HepG2 (cell line): ENCODE data around the gene VRK3. TPM values are rescaled to one million over a fixed set of nuclear protein-coding genes. Genes with fewer than 3 reads are reported as not detected.

ENCODE experiments used
- CEBPB ChIP-seq: IDR thresholded peaks from 2 replicates; pipeline ENCODE4 v1.6.1; 2011; ENCODE audit warnings: low read depth, low read length, improper control_type of control experiment, borderline replicate concordance
- E2F5 ChIP-seq: sonication (generic); formaldehyde crosslinking; conservative IDR thresholded peaks from 2 replicates; pipeline ENCODE4 v1.4.0; 2020; ENCODE audit warnings: missing genetic modification reagents
- HES4 ChIP-seq: sonication (generic); formaldehyde crosslinking; IDR thresholded peaks from 2 replicates; pipeline ENCODE4 v1.9.0; 2021; ENCODE audit warnings: mild to moderate bottlenecking, missing genetic modification reagents, borderline replicate concordance
- HOXA7 ChIP-seq: sonication (generic); formaldehyde crosslinking; IDR thresholded peaks from 2 replicates; pipeline ENCODE4 v1.8.1; 2022; ENCODE audit warnings: mild to moderate bottlenecking, missing genetic modification reagents, moderate library complexity
- IKZF1 ChIP-seq: fragments of 450-650 bp; IDR thresholded peaks from 2 replicates; pipeline ENCODE4 v1.7.1; 2016
- IRX3 ChIP-seq: sonication (generic); formaldehyde crosslinking; IDR thresholded peaks from 2 replicates; pipeline ENCODE4 v1.8.1; 2023; ENCODE audit warnings: mild to moderate bottlenecking, low read depth, missing genetic modification reagents, borderline replicate concordance
- MIER2 ChIP-seq: IDR thresholded peaks from 2 replicates; pipeline ENCODE4 v1.6.1; 2016; ENCODE audit warnings: missing biosample characterization, missing genetic modification reagents
- MTA3 ChIP-seq: sonication (generic); formaldehyde crosslinking; IDR thresholded peaks from 2 replicates; pipeline ENCODE4 v1.4.0; 2020; ENCODE audit warnings: missing genetic modification reagents
- POLR2AphosphoS5 ChIP-seq: IDR thresholded peaks from 2 replicates; pipeline ENCODE4 v1.6.1; 2012; ENCODE audit warnings: low read depth, low read length
- RAD21 ChIP-seq: fragments of 450-650 bp; formaldehyde crosslinking; IDR thresholded peaks from 2 replicates; pipeline ENCODE4 v1.5.0; 2020; ENCODE audit warnings: mild to moderate bottlenecking
- SALL1 ChIP-seq: sonication (generic); formaldehyde crosslinking; IDR thresholded peaks from 2 replicates; pipeline ENCODE4 v1.8.0; 2022; ENCODE audit warnings: mild to moderate bottlenecking, missing genetic modification reagents
- SNRNP70 ChIP-seq: fragments of 200-400 bp; formaldehyde crosslinking; IDR thresholded peaks from 2 replicates; pipeline ENCODE4 v1.6.1; 2017; ENCODE audit warnings: mild to moderate bottlenecking, low read depth, low read length, moderate library complexity
- SRSF9 ChIP-seq: fragments of 200-400 bp; formaldehyde crosslinking; IDR thresholded peaks from 2 replicates; pipeline ENCODE4 v1.6.1; 2018; ENCODE audit warnings: borderline replicate concordance, mild to moderate bottlenecking, low read depth, low read length; ENCODE audit not compliant: insufficient read depth, poor library complexity, severe bottlenecking
- ZBTB38 ChIP-seq: sonication (generic); formaldehyde crosslinking; IDR thresholded peaks from 2 replicates; pipeline ENCODE4 v1.5.1; 2020; ENCODE audit warnings: mild to moderate bottlenecking, missing genetic modification reagents
- ZNF33A ChIP-seq: sonication (generic); formaldehyde crosslinking; IDR thresholded peaks from 2 replicates; pipeline ENCODE4 v1.5.1; 2020; ENCODE audit warnings: missing genetic modification reagents, mild to moderate bottlenecking, moderate library complexity, borderline replicate concordance
- ZNF354B ChIP-seq: sonication (generic); formaldehyde crosslinking; IDR thresholded peaks from 2 replicates; pipeline ENCODE4 v1.8.0; 2022; ENCODE audit warnings: mild to moderate bottlenecking, missing genetic modification reagents
- ZNF383 ChIP-seq: sonication (generic); formaldehyde crosslinking; IDR thresholded peaks from 2 replicates; pipeline ENCODE4 v1.4.0; 2020; ENCODE audit warnings: missing genetic modification reagents, mild to moderate bottlenecking, borderline replicate concordance
- ZNF441 ChIP-seq: sonication (generic); formaldehyde crosslinking; IDR thresholded peaks from 2 replicates; pipeline ENCODE4 v1.7.0; 2021; ENCODE audit warnings: missing genetic modification reagents, borderline replicate concordance
- ZNF776 ChIP-seq: sonication (generic); formaldehyde crosslinking; IDR thresholded peaks from 2 replicates; pipeline ENCODE4 v1.4.0; 2020; ENCODE audit warnings: mild to moderate bottlenecking, missing genetic modification reagents
- polyA plus RNA-seq, 8 experiments: library from polyadenylated mRNA; depleted of rRNA in 3 of 8; stranded (reverse) in 7 of 8; unstranded in 1 of 8; fragments of >200 nt; fragmentation: Illumina TruSeq in 4 of 8; extraction: Trizol in 4 of 8; gene quantifications; 2 replicates each; pipeline versions ENCODE4 v1.2.1 to v1.2.3, GENCODE V29; 2011 to 2016; ENCODE audit warnings: low read depth in 4 of 8, missing spikeins in 1 of 8, mixed read lengths in 1 of 8; ENCODE audit not compliant: insufficient read depth in 1 of 8
- total RNA-seq, 5 experiments: library from RNA; depleted of rRNA; stranded (reverse); fragments of >200 nt; fragmentation: Illumina TruSeq; extraction: Trizol; gene quantifications; 2 replicates each; pipeline ENCODE4 v1.2.3, GENCODE V29; 2016; ENCODE audit warnings: low read depth in 1 of 5
- TF ChIP-seq, protein P1 (sequence below): sonication (generic); formaldehyde crosslinking; IDR thresholded peaks from 2 replicates; pipeline ENCODE4 v1.4.0; 2020; ENCODE audit warnings: missing genetic modification reagents, borderline replicate concordance
- TF ChIP-seq, protein P2 (sequence below): sonication (generic); formaldehyde crosslinking; IDR thresholded peaks from 2 replicates; pipeline ENCODE4 v1.4.0; 2020; ENCODE audit warnings: mild to moderate bottlenecking, missing genetic modification reagents
- TF ChIP-seq, protein P3 (sequence below): sonication (generic); formaldehyde crosslinking; IDR thresholded peaks from 2 replicates; pipeline ENCODE4 v1.4.0; 2020; ENCODE audit warnings: missing genetic modification reagents, borderline replicate concordance

VRK3 gene
- total and polyA plus RNA-seq, 2 of the 13 experiments (the other 11 are each of a cell fraction or from before 2014, with no cell fraction given) = 23.8 to 28.3 TPM

- peak; percentile 96 for TF ChIP-seq ZNF383
- TF ChIP-seq, protein P1, sequence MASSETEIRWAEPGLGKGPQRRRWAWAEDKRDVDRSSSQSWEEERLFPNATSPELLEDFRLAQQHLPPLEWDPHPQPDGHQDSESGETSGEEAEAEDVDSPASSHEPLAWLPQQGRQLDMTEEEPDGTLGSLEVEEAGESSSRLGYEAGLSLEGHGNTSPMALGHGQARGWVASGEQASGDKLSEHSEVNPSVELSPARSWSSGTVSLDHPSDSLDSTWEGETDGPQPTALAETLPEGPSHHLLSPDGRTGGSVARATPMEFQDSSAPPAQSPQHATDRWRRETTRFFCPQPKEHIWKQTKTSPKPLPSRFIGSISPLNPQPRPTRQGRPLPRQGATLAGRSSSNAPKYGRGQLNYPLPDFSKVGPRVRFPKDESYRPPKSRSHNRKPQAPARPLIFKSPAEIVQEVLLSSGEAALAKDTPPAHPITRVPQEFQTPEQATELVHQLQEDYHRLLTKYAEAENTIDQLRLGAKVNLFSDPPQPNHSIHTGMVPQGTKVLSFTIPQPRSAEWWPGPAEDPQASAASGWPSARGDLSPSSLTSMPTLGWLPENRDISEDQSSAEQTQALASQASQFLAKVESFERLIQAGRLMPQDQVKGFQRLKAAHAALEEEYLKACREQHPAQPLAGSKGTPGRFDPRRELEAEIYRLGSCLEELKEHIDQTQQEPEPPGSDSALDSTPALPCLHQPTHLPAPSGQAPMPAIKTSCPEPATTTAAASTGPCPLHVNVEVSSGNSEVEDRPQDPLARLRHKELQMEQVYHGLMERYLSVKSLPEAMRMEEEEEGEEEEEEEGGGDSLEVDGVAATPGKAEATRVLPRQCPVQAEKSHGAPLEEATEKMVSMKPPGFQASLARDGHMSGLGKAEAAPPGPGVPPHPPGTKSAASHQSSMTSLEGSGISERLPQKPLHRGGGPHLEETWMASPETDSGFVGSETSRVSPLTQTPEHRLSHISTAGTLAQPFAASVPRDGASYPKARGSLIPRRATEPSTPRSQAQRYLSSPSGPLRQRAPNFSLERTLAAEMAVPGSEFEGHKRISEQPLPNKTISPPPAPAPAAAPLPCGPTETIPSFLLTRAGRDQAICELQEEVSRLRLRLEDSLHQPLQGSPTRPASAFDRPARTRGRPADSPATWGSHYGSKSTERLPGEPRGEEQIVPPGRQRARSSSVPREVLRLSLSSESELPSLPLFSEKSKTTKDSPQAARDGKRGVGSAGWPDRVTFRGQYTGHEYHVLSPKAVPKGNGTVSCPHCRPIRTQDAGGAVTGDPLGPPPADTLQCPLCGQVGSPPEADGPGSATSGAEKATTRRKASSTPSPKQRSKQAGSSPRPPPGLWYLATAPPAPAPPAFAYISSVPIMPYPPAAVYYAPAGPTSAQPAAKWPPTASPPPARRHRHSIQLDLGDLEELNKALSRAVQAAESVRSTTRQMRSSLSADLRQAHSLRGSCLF (CRISPR knock-in tag) = peak; percentile 100
- TF ChIP-seq SRSF9 = no peak
- TF ChIP-seq HES4 (CRISPR knock-in tag) = peak; percentile 100
- TF ChIP-seq E2F5 (CRISPR knock-in tag) = peak; percentile 99
- TF ChIP-seq ZBTB38 (CRISPR knock-in tag) = peak; percentile 100
- peak; percentile 100 for TF ChIP-seq ZNF776 (CRISPR knock-in tag)
- TF ChIP-seq, protein P2, sequence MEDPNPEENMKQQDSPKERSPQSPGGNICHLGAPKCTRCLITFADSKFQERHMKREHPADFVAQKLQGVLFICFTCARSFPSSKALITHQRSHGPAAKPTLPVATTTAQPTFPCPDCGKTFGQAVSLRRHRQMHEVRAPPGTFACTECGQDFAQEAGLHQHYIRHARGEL = peak; percentile 94; the same call in 1 of the 2 replicates
- no peak for TF ChIP-seq SNRNP70
- TF ChIP-seq HOXA7 (CRISPR knock-in tag) = peak; percentile 100
- TF ChIP-seq ZNF33A (CRISPR knock-in tag) = peak; percentile 100
- no peak for TF ChIP-seq POLR2AphosphoS5
- TF ChIP-seq, protein P3, sequence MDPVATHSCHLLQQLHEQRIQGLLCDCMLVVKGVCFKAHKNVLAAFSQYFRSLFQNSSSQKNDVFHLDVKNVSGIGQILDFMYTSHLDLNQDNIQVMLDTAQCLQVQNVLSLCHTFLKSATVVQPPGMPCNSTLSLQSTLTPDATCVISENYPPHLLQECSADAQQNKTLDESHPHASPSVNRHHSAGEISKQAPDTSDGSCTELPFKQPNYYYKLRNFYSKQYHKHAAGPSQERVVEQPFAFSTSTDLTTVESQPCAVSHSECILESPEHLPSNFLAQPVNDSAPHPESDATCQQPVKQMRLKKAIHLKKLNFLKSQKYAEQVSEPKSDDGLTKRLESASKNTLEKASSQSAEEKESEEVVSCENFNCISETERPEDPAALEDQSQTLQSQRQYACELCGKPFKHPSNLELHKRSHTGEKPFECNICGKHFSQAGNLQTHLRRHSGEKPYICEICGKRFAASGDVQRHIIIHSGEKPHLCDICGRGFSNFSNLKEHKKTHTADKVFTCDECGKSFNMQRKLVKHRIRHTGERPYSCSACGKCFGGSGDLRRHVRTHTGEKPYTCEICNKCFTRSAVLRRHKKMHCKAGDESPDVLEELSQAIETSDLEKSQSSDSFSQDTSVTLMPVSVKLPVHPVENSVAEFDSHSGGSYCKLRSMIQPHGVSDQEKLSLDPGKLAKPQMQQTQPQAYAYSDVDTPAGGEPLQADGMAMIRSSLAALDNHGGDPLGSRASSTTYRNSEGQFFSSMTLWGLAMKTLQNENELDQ (CRISPR knock-in tag) = peak; percentile 99
- TF ChIP-seq ZNF354B (CRISPR knock-in tag) = peak; percentile 100
- peak; percentile 100 for TF ChIP-seq SALL1 (CRISPR knock-in tag)
- peak; percentile 100 for TF ChIP-seq MIER2 (CRISPR knock-in tag)
- TF ChIP-seq RAD21 (CRISPR knock-in tag) = peak; percentile 62
- TF ChIP-seq CEBPB = no peak
- peak; percentile 100 for TF ChIP-seq ZNF441 (CRISPR knock-in tag)
- peak; percentile 100 for TF ChIP-seq IRX3 (CRISPR knock-in tag)
- peak; percentile 95 for TF ChIP-seq MTA3 (CRISPR knock-in tag)
- no peak for TF ChIP-seq IKZF1
These were observed 37.9 kb downstream of the VRK3 start (continued) for GRCh38 chr19:49987159-49987698.
